ENCODE measurements around the gene HSD17B14. TPM values are rescaled to one million over a fixed set of nuclear protein-coding genes. Genes with fewer than 3 reads are reported as not detected.
"Not testable (repeated sequence)": the region's sequence is repeated elsewhere in the genome, so short reads cannot be mapped to it uniquely, and the experiment has no call there.

HSD17B14 gene
- total and polyA plus RNA-seq, 4 donors, result 3.7 to 12.6 (median 8.1) TPM

- H3K9me3 ChIP-seq (ENCODE audit: control insufficient read depth in 4 of 4, low read length in 3 of 4); H3K27me3 ChIP-seq (ENCODE audit: control insufficient read depth in 4 of 4, insufficient read depth in 4 of 4, low read length in 3 of 4); H3K27ac ChIP-seq (ENCODE audit: low read depth in 1 of 2, low read length in 2 of 2); H3K36me3 ChIP-seq (ENCODE audit: control insufficient read depth in 4 of 4, insufficient read depth in 3 of 4, low read depth in 1 of 4, low read length in 3 of 4); H3K9ac ChIP-seq (ENCODE audit: low read depth in 1 of 2, low read length in 2 of 2); DNase-seq (ENCODE audit: low spot score); H3K4me3 ChIP-seq (ENCODE audit: low read depth in 1 of 3, low read length in 3 of 3): not testable (repeated sequence)
- WGBS, result 35% methylated on average over 5 of the region's 5 CpGs
- H3K4me1 ChIP-seq (ENCODE audit: control insufficient read depth in 4 of 4, insufficient read depth in 4 of 4, low read length in 3 of 4), result peaks cover 0 to 24% (median 5%) of the 10 kb centered on the region in 4 donors
Observed at GRCh38 chr19:48765816-48766215, 70.5 kb downstream of the HSD17B14 start.

Small RNA genes within 50 kb of the gene (small RNA-seq; reads per million reads assigned to genes)
- gene RNU6-317P, result not detected

Other genes starting within 250 kb of the HSD17B14 start
Only the 30 nearest of the 33 such genes appear.
- gene FAM83E, start 221.4 kb downstream of the HSD17B14 start, total RNA-seq, result under 1 TPM; 0.33 to 0.42 TPM
- gene FAM83E, start 221.4 kb downstream of the HSD17B14 start, polyA plus RNA-seq, result under 1 TPM in 1 of 2 donors, not detected in 1; 0.20 TPM
- 100 to 1,000 TPM; 502 to 830 TPM for gene RPL18, start 217.3 kb downstream of the HSD17B14 start, total RNA-seq
- 100 to 1,000 TPM; 276 to 670 TPM for gene RPL18, start 217.3 kb downstream of the HSD17B14 start, polyA plus RNA-seq
- gene SPHK2, start 217.0 kb downstream of the HSD17B14 start, total RNA-seq, result 10 to 100 TPM; 10.2 to 17.3 TPM
- gene SPHK2, start 217.0 kb downstream of the HSD17B14 start, polyA plus RNA-seq, result 10 to 100 TPM in 1 of 2 donors, 1 to 10 TPM in 1; 9.6 to 14.4 TPM
- 1 to 10 TPM; 2.3 to 4.5 TPM for gene DBP, start 199.1 kb downstream of the HSD17B14 start, total RNA-seq
- gene DBP, start 199.1 kb downstream of the HSD17B14 start, polyA plus RNA-seq, result 1 to 10 TPM; 1.2 to 1.3 TPM
- gene CA11, start 190.3 kb downstream of the HSD17B14 start, total RNA-seq, result under 1 TPM; 0.09 to 0.33 TPM
- gene CA11, start 190.3 kb downstream of the HSD17B14 start, polyA plus RNA-seq, result 1 to 10 TPM in 1 of 2 donors, under 1 TPM in 1; 0.35 to 1.1 TPM
- under 1 TPM in 1 of 2 donors, not detected in 1; 0.08 TPM for gene NTN5, start 163.5 kb downstream of the HSD17B14 start, total RNA-seq
- under 1 TPM in 1 of 2 donors, not detected in 1; 0.09 TPM for gene NTN5, start 163.5 kb downstream of the HSD17B14 start, polyA plus RNA-seq
- under 1 TPM in 1 of 2 donors, not detected in 1; 0.05 TPM for gene FUT2, start 140.5 kb downstream of the HSD17B14 start, total RNA-seq
- under 1 TPM; 0.02 to 0.38 TPM for gene FUT2, start 140.5 kb downstream of the HSD17B14 start, polyA plus RNA-seq
- under 1 TPM; 0.08 to 0.09 TPM for gene MAMSTR, start 116.8 kb downstream of the HSD17B14 start, total RNA-seq
- gene MAMSTR, start 116.8 kb downstream of the HSD17B14 start, polyA plus RNA-seq, result under 1 TPM; 0.07 to 0.31 TPM
- 1 to 10 TPM; 4.8 to 5.4 TPM for gene RASIP1, start 95.9 kb downstream of the HSD17B14 start, total RNA-seq
- gene RASIP1, start 95.9 kb downstream of the HSD17B14 start, polyA plus RNA-seq, result 1 to 10 TPM; 1.8 to 4.3 TPM
- under 1 TPM; 0.33 to 0.47 TPM for gene IZUMO1, start 89.6 kb downstream of the HSD17B14 start, total RNA-seq
- not detected for gene IZUMO1, start 89.6 kb downstream of the HSD17B14 start, polyA plus RNA-seq
- 1 to 10 TPM; 1.3 to 6.8 TPM for gene FUT1, start 83.8 kb downstream of the HSD17B14 start, total RNA-seq
- gene FUT1, start 83.8 kb downstream of the HSD17B14 start, polyA plus RNA-seq, result under 1 TPM; 0.48 to 0.72 TPM
- gene FGF21, start 81.0 kb downstream of the HSD17B14 start, total RNA-seq, result 1 to 10 TPM in 1 of 2 donors, not detected in 1; 5.5 TPM
- gene FGF21, start 81.0 kb downstream of the HSD17B14 start, polyA plus RNA-seq, result 10 to 100 TPM in 1 of 2 donors, 1 to 10 TPM in 1; 6.5 to 18.5 TPM
- 1 to 10 TPM; 8.9 to 9.2 TPM for gene BCAT2, start 25.5 kb downstream of the HSD17B14 start, total RNA-seq
- gene BCAT2, start 25.5 kb downstream of the HSD17B14 start, polyA plus RNA-seq, result 10 to 100 TPM in 1 of 2 donors, 1 to 10 TPM in 1; 7.8 to 35.8 TPM
- 1 to 10 TPM; 4.4 to 7.3 TPM for gene PLEKHA4, start 32.1 kb upstream of the HSD17B14 start, total RNA-seq
- gene PLEKHA4, start 32.1 kb upstream of the HSD17B14 start, polyA plus RNA-seq, result 10 to 100 TPM in 1 of 2 donors, 1 to 10 TPM in 1; 5.3 to 17.2 TPM
- gene PPP1R15A, start 35.9 kb upstream of the HSD17B14 start, total RNA-seq, result 10 to 100 TPM; 13.2 to 52.5 TPM
- gene PPP1R15A, start 35.9 kb upstream of the HSD17B14 start, polyA plus RNA-seq, result 1 to 10 TPM; 5.6 to 9.3 TPM
- gene TULP2, start 62.3 kb upstream of the HSD17B14 start, total RNA-seq, result under 1 TPM in 1 of 2 donors, not detected in 1; 0.05 TPM
- under 1 TPM; 0.03 to 0.19 TPM for gene TULP2, start 62.3 kb upstream of the HSD17B14 start, polyA plus RNA-seq
- gene NUCB1, start 63.8 kb upstream of the HSD17B14 start, total RNA-seq, result 100 to 1,000 TPM; 196 to 280 TPM
- gene NUCB1, start 63.8 kb upstream of the HSD17B14 start, polyA plus RNA-seq, result 100 to 1,000 TPM; 186 to 775 TPM
- gene DHDH, start 97.2 kb upstream of the HSD17B14 start, total RNA-seq, result 1 to 10 TPM in 1 of 2 donors, not detected in 1; 1.3 TPM
- under 1 TPM in 1 of 2 donors, not detected in 1; 0.16 TPM for gene DHDH, start 97.2 kb upstream of the HSD17B14 start, polyA plus RNA-seq
- 10 to 100 TPM; 10.8 to 18.7 TPM for gene BAX, start 118.4 kb upstream of the HSD17B14 start, total RNA-seq
- 10 to 100 TPM; 10.5 to 27.0 TPM for gene BAX, start 118.4 kb upstream of the HSD17B14 start, polyA plus RNA-seq
- gene FTL, start 128.8 kb upstream of the HSD17B14 start, total RNA-seq, result 1,000 to 10,000 TPM; 2,528 to 9,360 TPM
- over 10,000 TPM; 15,042 to 16,395 TPM for gene FTL, start 128.8 kb upstream of the HSD17B14 start, polyA plus RNA-seq
- gene GYS1, start 156.8 kb upstream of the HSD17B14 start, total RNA-seq, result 1 to 10 TPM; 8.4 to 8.7 TPM
- 1 to 10 TPM; 2.6 to 4.2 TPM for gene GYS1, start 156.8 kb upstream of the HSD17B14 start, polyA plus RNA-seq
- gene RUVBL2, start 157.4 kb upstream of the HSD17B14 start, total RNA-seq, result 10 to 100 TPM; 52.5 to 80.1 TPM
- 10 to 100 TPM; 29.6 to 46.7 TPM for gene RUVBL2, start 157.4 kb upstream of the HSD17B14 start, polyA plus RNA-seq
- gene LHB, start 180.6 kb upstream of the HSD17B14 start, total RNA-seq, result not detected
- gene LHB, start 180.6 kb upstream of the HSD17B14 start, polyA plus RNA-seq, result not detected
- not detected for gene CGB3, start 187.8 kb upstream of the HSD17B14 start, total RNA-seq
- not detected for gene CGB3, start 187.8 kb upstream of the HSD17B14 start, polyA plus RNA-seq
- gene CGB2, start 195.4 kb upstream of the HSD17B14 start, total RNA-seq, result not detected
- gene CGB2, start 195.4 kb upstream of the HSD17B14 start, polyA plus RNA-seq, result not detected
- not detected for gene CGB1, start 200.4 kb upstream of the HSD17B14 start, total RNA-seq
- not detected for gene CGB1, start 200.4 kb upstream of the HSD17B14 start, polyA plus RNA-seq
- gene CGB5, start 207.4 kb upstream of the HSD17B14 start, total RNA-seq, result not detected
- gene CGB5, start 207.4 kb upstream of the HSD17B14 start, polyA plus RNA-seq, result not detected
- gene CGB8, start 212.6 kb upstream of the HSD17B14 start, total RNA-seq, result not detected
- not detected for gene CGB8, start 212.6 kb upstream of the HSD17B14 start, polyA plus RNA-seq
- gene CGB7, start 221.3 kb upstream of the HSD17B14 start, total RNA-seq, result not detected
- gene CGB7, start 221.3 kb upstream of the HSD17B14 start, polyA plus RNA-seq, result not detected
- gene NTF4, start 228.3 kb upstream of the HSD17B14 start, total RNA-seq, result not detected
- not detected for gene NTF4, start 228.3 kb upstream of the HSD17B14 start, polyA plus RNA-seq